ENCODE results near the gene DDX41.

GRCh38 chr5:177535125-177535524, 18.4 kb upstream of the DDX41 start:
- TF ChIP-seq CTCF (IDR thresholded peaks at IDR 0.05), result no peak
- no peak for TF ChIP-seq POLR2A (IDR thresholded peaks at IDR 0.05)

Measured in heart left ventricle (tissue), 13 donors.